Astrocyte of the spinal cord (primary cell): Measurements from ENCODE around the gene GLP2R.

Experiments
- DNase-seq: peaks from one replicate; pipeline ENCODE4 v3.0.0; 2011; ENCODE audit warnings: low read depth, low spot score
- H3K4me3 ChIP-seq: 2 replicates; pipeline ENCODE4 v1.5.1; 2011; ENCODE audit warnings: low read depth, mild to moderate bottlenecking, low read length, moderate library complexity
- in situ Hi-C: cut with HindIII; loops from 2 replicates; pipeline ENCODE4 v1.10.0; 2017; ENCODE audit warnings: low sequenced_read_pairs
- TF ChIP-seq, protein P1 (sequence below): IDR thresholded peaks from 2 replicates; pipeline ENCODE4 v1.5.1; 2012; ENCODE audit warnings: low read depth, mild to moderate bottlenecking, low read length, inconsistent platforms

Gene GLP2R

GRCh38 chr17:9830711-9831110, 5.0 kb downstream of the GLP2R start:
- DNase-seq, result no peak
- no peak overlapping the region for H3K4me3 ChIP-seq
- TF ChIP-seq, protein P1, sequence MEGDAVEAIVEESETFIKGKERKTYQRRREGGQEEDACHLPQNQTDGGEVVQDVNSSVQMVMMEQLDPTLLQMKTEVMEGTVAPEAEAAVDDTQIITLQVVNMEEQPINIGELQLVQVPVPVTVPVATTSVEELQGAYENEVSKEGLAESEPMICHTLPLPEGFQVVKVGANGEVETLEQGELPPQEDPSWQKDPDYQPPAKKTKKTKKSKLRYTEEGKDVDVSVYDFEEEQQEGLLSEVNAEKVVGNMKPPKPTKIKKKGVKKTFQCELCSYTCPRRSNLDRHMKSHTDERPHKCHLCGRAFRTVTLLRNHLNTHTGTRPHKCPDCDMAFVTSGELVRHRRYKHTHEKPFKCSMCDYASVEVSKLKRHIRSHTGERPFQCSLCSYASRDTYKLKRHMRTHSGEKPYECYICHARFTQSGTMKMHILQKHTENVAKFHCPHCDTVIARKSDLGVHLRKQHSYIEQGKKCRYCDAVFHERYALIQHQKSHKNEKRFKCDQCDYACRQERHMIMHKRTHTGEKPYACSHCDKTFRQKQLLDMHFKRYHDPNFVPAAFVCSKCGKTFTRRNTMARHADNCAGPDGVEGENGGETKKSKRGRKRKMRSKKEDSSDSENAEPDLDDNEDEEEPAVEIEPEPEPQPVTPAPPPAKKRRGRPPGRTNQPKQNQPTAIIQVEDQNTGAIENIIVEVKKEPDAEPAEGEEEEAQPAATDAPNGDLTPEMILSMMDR, result no peak
- in situ Hi-C loops, result no loop called here

DNA sequence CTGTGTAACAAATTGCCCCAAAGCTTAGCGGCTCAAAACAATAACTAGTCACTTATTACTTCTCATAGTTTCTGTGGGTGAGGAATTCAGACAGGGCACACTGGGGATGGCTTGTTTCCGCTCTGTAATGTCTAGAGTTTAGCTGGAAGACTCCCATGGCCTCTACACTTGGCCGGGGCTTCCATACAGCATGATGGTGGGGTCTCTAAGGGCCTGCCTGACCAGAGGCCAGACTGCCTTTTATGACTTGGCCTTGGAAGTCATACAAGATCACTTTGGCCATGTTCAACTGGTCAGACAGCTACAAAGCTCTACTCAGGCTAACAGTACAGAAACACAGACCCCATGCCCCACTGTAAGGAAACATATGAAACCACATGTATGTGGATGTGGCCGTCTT, 8.2 kb downstream of the GLP2R start:
- in situ Hi-C loops, result no loop called here
- H3K4me3 ChIP-seq, result no peak overlapping the region
- no peak for DNase-seq
- TF ChIP-seq, protein P1, result no peak

GRCh38 chr17:9837551-9838471, 12.1 kb downstream of the GLP2R start:
- TF ChIP-seq, protein P1, result no peak
- no peak overlapping the region for H3K4me3 ChIP-seq
- peak; percentile 64 for DNase-seq
- in situ Hi-C loops, result no loop called here

DNA sequence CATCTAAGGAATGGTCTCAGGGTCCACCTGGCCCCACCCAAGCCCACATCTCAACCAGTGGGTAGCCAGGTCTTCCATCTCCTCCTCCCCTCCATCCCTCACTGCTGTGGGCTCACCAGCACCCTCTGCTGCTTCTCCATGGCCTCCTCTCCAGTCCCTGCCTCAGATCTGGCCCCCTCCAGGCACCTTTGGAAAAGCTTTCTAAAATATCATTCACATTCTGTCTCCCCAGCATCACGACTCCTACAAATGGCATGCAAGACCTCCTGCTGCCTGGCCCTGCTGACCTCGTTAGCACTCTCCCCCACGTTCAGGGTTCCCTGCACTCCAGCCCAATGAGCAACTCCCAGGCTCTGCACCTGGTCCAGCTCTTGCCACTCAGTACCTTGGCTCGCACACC, 13.7 kb downstream of the GLP2R start:
- in situ Hi-C loops, result no loop called here
- no peak for DNase-seq
- TF ChIP-seq, protein P1, result peak; percentile 21
- no peak overlapping the region for H3K4me3 ChIP-seq

DNA sequence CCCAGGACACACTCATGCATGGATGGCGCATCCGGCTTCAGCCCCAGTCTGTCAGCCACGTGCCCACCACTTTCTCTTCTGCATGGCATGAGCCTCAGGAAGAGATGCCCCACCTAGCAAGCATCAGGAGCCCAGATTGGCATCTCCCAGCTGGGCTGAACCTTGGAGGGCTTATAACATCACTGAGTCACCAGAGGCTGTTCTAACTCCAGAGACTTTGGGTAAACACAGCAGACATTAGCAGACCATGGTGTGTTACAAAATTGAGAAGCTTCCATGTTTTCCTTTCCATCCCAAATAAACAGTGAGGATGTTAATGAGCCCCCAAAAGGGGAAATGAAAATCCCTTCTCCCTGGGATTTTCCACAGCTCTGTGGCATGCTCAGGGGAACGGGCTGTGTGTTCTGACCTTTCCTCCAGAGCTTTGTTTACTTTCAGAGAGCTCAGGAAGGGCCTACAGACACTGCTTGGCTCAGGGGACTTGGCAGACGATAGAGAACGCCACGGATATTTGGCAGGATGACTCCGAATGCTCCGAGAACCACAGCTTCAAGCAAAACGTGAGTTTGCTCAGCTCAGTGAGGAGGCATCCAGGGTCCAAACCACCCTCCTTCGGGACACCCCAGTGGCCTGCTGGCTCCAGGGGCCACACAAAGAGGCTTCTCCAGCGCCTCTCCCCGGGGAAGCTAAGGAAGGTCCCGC, 16.5 kb downstream of the GLP2R start:
- peak; percentile 85 for DNase-seq
- H3K4me3 ChIP-seq, result no peak overlapping the region
- in situ Hi-C loops, result no loop called here
- TF ChIP-seq, protein P1, result no peak

GRCh38 chr17:9843152-9844010, 17.7 kb downstream of the GLP2R start:
- peak; percentile 7 for DNase-seq
- H3K4me3 ChIP-seq, result no peak overlapping the region
- TF ChIP-seq, protein P1, result no peak
- in situ Hi-C loops, result no loop called here
